ENCODE data around the gene CEP192.

DNA sequence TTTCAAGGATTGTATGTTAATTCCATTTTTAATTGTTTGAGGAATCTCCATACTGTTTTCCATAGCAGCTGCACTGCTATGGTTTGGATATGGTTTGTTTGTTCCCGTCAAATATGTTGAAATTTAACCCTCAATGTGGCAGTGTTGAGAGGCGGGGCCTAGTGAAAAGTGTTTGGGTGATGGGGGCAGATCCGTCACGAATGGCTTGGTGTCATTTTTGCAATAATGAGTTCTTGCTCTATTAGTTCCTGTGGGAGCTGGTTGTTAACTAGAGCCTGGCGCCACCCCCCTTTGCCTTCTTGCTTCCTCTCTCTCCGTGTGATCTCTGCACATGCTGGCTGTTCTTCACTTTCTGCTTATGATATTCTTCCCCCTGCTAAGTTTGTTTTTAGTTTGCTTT lies 156.0 kb downstream of the CEP192 start:
- TF ChIP-seq POLR2A (IDR thresholded peaks at IDR 0.05): no peak
- TF ChIP-seq, protein P1, sequence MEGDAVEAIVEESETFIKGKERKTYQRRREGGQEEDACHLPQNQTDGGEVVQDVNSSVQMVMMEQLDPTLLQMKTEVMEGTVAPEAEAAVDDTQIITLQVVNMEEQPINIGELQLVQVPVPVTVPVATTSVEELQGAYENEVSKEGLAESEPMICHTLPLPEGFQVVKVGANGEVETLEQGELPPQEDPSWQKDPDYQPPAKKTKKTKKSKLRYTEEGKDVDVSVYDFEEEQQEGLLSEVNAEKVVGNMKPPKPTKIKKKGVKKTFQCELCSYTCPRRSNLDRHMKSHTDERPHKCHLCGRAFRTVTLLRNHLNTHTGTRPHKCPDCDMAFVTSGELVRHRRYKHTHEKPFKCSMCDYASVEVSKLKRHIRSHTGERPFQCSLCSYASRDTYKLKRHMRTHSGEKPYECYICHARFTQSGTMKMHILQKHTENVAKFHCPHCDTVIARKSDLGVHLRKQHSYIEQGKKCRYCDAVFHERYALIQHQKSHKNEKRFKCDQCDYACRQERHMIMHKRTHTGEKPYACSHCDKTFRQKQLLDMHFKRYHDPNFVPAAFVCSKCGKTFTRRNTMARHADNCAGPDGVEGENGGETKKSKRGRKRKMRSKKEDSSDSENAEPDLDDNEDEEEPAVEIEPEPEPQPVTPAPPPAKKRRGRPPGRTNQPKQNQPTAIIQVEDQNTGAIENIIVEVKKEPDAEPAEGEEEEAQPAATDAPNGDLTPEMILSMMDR (IDR thresholded peaks at IDR 0.05): no peak

All from testis (tissue), 2 donors.